Stimulated activated CD4-positive, alpha-beta T cell treated with anti-CD3 and anti-CD28 coated beads, Interleukin-4, amount 100 ng/mL, for 48 hours (primary cell): Measurements from ENCODE around the gene TCAF1.
"Not testable (repeated sequence)": the region's sequence is repeated elsewhere in the genome, so short reads cannot be mapped to it uniquely, and the experiment has no call there.

Experiments used
- DNase-seq, 2 donors: peaks; one replicate each; pipeline ENCODE4 v3.0.0-alpha.2; 2020; ENCODE audit warnings: low read depth in 2 of 2

TCAF1 gene

GRCh38 chr7:143905509-143905908, 3.5 kb upstream of the TCAF1 start:
- DNase-seq, result no peak

DNA sequence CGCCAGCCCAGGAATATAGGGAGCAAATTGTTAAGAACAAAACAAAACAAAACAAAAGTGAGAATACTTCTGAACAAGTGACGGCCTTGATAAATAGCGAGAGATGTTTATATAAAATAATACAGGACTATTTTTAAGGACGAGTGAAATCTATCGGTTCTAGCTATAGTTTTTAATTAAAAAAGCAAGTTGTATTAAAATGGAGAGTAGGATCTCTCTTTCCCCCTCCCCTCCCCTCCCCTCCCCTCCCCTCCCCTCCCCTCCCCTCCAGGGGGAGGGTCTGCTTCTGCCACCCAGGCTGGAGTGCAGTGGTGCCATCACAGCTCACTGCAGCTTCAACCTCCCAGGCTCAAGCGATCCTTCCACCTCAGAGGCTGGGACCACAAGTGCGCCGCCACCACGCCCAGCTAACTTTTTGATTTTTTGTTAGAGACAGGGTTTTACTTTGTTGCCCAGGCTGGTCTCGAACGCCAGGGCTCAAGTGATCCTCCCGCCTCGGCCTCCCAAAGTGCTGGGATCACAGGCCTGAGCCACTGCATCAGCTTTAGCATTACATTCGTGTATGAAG, 440 bp upstream of the TCAF1 start:
- no peak for DNase-seq

DNA sequence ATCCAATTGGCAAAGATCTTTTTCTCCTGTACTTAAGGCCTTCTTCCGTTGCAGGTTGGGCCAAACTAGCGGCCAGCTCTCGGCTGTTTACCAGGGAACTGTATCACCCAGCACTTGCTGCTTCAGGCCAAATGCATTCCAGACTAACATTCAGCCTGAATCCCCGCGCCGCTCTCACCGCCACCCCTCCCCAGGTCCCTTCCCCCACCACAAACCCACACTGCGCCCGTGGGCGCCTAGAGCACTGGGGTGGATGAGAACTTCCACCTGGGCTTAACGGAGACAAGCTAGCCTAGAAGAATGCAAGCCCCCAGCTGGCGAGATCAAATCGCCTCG, 676 bp downstream of the TCAF1 start:
- no peak for DNase-seq

DNA sequence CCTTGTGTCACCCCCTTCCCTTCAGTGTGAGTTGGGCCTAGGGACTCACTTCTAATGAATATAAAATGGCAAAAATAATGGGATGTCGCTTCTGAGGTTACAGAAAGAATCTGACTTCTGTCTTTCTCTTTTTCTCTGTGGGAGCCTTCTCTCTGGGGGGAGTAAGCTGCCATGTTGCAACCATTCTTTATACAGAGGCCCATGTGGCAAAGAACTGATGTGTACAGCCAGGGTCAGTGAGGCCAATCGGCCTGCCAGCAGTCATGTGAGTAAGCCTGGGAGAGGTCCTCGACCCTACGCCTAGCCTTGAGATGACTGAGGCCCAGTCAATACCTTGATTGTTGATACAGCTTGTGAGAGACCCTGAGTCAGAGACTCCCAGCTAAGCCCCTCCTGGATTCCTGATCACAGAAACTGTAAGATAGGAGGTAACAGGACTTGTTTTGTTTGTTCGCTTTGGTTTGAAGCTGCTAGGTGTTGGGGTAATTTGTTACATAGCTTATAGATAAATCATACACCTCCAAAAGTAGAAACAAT, 1.7 kb downstream of the TCAF1 start:
- no peak for DNase-seq

DNA sequence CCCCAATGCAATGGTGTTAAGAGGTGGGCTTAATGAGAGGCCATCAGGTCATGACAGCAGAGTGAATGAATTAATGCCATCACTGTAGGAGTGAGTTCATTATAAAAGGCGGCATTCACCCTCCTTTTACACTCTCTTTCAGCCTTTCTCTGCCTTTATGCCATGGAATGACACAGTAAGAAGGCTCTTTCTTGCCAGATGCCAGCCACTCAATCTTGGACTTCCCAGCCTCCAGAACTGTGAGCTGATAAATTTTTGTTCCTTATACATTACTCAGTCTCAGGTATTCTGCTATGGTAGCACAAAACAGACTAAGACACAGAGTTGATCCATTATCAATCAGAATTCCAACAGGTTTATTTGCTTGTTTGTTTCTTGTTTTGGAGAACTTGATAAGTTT, 3.2 kb downstream of the TCAF1 start:
- no peak for DNase-seq

- DNase-seq, result no peak
These were observed 5.3 kb downstream of the TCAF1 start for GRCh38 chr7:143896667-143897066.

- DNase-seq, result no peak
These were observed 9.3 kb downstream of the TCAF1 start for GRCh38 chr7:143892527-143893300.

DNA sequence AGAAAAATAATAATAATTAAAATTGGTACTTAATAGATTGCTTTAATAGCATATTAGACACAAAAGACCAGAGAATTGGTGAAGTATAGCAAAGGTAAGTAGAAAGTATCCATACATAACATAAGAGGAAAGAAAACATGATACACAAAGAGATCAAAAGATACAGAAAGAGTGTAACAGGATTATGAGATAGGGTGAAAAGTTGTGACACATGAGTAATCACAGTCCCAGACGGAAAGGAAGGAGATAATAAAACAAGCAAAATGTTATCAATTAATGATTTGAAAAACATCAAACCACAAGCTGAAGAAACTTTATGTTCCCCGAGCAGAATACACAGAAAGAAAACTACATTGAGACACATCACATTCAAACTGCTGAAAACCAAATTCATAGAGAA, 10.5 kb downstream of the TCAF1 start:
- no peak for DNase-seq

DNA sequence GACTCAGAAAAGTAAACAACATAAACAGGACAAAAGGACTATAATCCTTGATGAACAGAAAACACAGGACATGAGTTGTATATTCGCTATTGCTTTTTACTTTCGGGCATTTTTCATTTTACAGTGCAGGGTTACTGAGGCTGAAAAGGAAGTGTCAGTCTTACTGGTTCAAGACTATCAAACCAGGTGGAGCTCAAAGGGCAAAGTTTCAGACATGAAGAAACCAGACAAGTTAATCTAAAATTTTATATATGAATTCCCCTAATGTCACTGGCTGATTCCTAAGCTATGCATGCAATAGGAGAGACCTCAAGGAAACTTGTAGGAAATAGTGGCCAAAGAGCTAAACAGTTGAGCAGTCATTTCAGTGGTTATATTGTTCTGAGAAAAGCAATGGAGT, 11.4 kb downstream of the TCAF1 start:
- no peak for DNase-seq

- no peak for DNase-seq
These were observed 12.9 kb downstream of the TCAF1 start for GRCh38 chr7:143889068-143889467.

- no peak for DNase-seq
These were observed 15.0 kb downstream of the TCAF1 start for GRCh38 chr7:143886826-143887477.

DNA sequence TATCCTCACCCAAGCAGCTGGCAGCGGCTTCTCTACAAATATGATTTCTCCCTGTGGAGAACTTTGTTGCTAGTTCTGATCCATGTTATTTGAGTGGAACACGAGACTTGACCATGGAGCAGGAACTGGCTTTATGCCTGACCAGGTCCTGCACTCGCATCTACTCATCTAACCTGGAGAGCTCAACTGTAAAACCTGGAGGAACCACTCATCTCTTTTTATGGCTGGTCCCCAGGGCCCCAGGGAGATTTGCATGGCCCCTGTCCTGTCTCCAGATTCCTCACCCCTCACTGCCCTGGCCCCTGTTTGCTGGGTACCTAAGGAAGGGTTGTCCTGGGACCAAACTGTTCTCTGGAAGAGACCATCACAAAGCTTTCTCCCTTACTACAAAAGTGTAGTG, 16.0 kb downstream of the TCAF1 start:
- DNase-seq, result no peak

DNA sequence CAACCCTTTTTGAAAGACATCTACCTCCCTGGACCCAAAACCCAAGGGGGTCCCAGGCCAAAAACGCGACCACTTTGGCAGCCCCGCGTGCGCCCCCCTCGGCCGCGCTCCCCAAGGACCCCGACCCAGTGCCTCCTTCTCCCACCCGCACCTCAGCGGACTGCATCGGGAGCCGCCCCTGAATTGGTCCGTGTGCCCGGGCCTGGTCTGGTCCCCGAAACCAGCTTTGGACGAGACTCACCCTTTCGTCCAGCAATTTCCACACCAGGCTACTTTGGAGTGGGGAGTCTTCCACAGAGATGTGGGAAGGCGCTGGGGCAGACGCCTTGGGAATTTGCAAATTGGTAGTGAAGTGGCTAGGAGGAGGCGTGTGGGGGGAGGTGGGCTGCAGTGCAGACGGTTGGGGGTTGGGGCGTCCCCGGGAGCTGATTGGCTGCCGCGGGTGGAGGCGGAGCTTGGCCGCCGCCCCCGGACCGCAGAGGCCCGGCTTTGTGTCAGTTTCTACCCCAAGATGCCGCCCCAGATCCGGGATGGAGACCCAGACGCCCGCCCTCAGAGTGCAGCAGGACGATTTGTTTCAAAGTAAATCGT, 16.9 kb downstream of the TCAF1 start:
- no peak for DNase-seq

GRCh38 chr7:143884241-143884968, 17.6 kb downstream of the TCAF1 start:
- DNase-seq, result no peak

DNA sequence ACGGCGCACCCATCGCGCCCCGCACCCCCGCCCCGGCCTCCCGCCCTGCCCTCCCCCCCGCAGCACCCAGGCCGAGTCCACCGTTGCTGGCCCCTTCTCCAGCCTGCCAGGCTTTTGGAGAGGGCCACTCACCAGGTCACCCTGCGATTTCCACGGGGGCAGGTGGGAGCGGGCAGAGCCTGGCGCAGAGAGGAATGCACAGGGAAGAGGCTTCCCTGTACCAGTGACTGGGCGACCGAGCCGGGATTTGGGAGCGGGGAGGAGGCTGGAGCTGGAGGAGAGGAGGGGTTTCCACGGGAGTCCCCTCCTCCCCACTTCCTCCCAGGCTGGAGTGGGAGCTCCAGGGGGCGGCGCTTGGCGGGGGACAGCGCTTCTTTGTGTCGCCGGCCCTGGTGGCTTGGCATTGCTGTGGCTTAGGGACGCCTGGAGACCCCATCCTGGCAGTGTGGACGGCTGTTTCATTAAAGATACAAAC, 19.3 kb downstream of the TCAF1 start:
- DNase-seq, result no peak

- DNase-seq, result no peak
These were observed 19.9 kb downstream of the TCAF1 start for GRCh38 chr7:143882020-143882603.

DNA sequence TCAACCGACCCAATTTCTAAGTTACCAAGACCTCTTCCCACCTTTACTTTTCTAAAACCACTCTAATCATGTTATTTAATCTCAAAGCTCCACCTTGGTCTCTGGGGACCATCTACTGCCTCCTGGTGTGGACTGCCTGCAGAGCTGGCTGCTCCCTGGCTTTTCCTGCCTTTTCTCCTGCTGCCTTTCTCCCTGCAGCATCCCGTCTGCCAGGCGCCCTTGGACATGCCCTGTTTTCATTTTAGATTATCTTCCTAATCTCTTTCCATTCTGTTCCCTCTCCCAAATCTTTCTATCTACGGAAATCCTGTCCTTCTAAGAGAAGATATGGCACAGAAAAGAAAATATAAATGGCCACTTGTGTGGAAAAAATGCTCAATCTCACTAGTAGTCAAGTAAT, 23.1 kb downstream of the TCAF1 start:
- no peak for DNase-seq

- DNase-seq, result no peak
These were observed 24.9 kb downstream of the TCAF1 start for GRCh38 chr7:143877098-143877497.

DNA sequence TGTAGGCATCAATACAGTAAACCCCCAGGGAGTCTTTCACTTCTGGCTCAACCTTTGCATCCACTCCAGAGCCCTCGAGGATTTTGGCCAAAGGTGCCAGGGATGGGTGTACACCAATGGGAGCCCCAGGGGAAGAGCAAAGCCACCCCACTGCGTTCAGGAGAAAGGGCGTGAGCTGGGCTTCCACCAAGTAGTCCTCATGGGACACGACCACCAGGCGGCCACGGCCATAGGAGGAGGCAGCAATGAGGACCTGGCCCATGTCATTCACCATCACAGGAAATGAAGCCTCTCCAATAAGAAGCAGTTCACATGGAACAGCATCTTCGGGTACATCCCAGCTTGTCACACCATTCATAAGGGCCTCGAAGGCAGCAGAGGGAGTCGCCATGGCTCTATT, 25.8 kb downstream of the TCAF1 start:
- DNase-seq, result no peak

- DNase-seq, result not testable (repeated sequence)
These were observed 28.7 kb downstream of the TCAF1 start for GRCh38 chr7:143873242-143873641.

GRCh38 chr7:143871534-143871933, 30.4 kb downstream of the TCAF1 start:
- DNase-seq, result not testable (repeated sequence)
